Measurements from ENCODE around the gene CCDC91.

GRCh38 chr12:28331130-28331529, 140.9 kb downstream of the CCDC91 start:
- no peak for TF ChIP-seq CTCF (optimal IDR thresholded peaks at IDR 0.05 in 1 of 3, IDR thresholded peaks at IDR 0.05 in 1 of 3, conservative IDR thresholded peaks at IDR 0.05 in 1 of 3; ENCODE audit: extremely low read depth in 1 of 3, insufficient read depth in 2 of 3, low read length in 3 of 3)
- TF ChIP-seq EZH2 (IDR thresholded peaks at IDR 0.05; ENCODE audit: low read length): no peak
